HG03196 (cell line): Measurements from ENCODE around the gene DIAPH2.
"Not testable (repeated sequence)": the region's sequence is repeated elsewhere in the genome, so short reads cannot be mapped to it uniquely, and the experiment has no call there.

Source experiments
- ATAC-seq: cut with Tn5 transposase; IDR thresholded peaks from one replicate; pipeline ENCODE4 v1.9.1; 2021; ENCODE audit not compliant: unreplicated experiment

Gene DIAPH2

GRCh38 chrX:96820935-96821334, 136.3 kb downstream of the DIAPH2 start:
- no peak for ATAC-seq

GRCh38 chrX:96824166-96824565, 139.5 kb downstream of the DIAPH2 start:
- no peak for ATAC-seq

GRCh38 chrX:96833333-96833732, 148.7 kb downstream of the DIAPH2 start:
- ATAC-seq, result no peak

GRCh38 chrX:96834137-96834536, 149.5 kb downstream of the DIAPH2 start:
- no peak for ATAC-seq

GRCh38 chrX:96835660-96836289, 151.1 kb downstream of the DIAPH2 start:
- peak; percentile 86 for ATAC-seq

- ATAC-seq, result no peak
Measured at GRCh38 chrX:96837808-96838207, 153.2 kb downstream of the DIAPH2 start.

GRCh38 chrX:96838537-96838936, 153.9 kb downstream of the DIAPH2 start:
- no peak for ATAC-seq

- ATAC-seq, result no peak
Measured at GRCh38 chrX:96841325-96841724, 156.7 kb downstream of the DIAPH2 start.

GRCh38 chrX:96841866-96842265, 157.2 kb downstream of the DIAPH2 start:
- ATAC-seq, result not testable (repeated sequence)

- ATAC-seq, result no peak
Measured at GRCh38 chrX:96843566-96843965, 158.9 kb downstream of the DIAPH2 start.

GRCh38 chrX:96846841-96847240, 162.2 kb downstream of the DIAPH2 start:
- ATAC-seq, result no peak

GRCh38 chrX:96859422-96859821, 174.8 kb downstream of the DIAPH2 start:
- ATAC-seq, result not testable (repeated sequence)

- ATAC-seq, result no peak
Measured at GRCh38 chrX:96861218-96861617, 176.6 kb downstream of the DIAPH2 start.

- no peak for ATAC-seq
Measured at GRCh38 chrX:96861661-96862060, 177.0 kb downstream of the DIAPH2 start.

GRCh38 chrX:96883608-96884007, 199.0 kb downstream of the DIAPH2 start, which contains the start of gene RPA4:
Gene RPA4, plus strand, starts transcription at chrX:96883908. Its CDS starts 403 bp downstream, at chrX:96884311.
- no peak for ATAC-seq

- no peak for ATAC-seq
Measured at GRCh38 chrX:96884027-96884426, 199.4 kb downstream of the DIAPH2 start.

GRCh38 chrX:96889726-96890125, 205.1 kb downstream of the DIAPH2 start:
- ATAC-seq, result no peak

- no peak for ATAC-seq
Measured at GRCh38 chrX:96906741-96907140, 222.1 kb downstream of the DIAPH2 start.

GRCh38 chrX:96907516-96908272, 223.1 kb downstream of the DIAPH2 start:
- ATAC-seq, result no peak

GRCh38 chrX:96909291-96909690, 224.6 kb downstream of the DIAPH2 start:
- ATAC-seq, result no peak

- no peak for ATAC-seq
Measured at GRCh38 chrX:96918864-96919263, 234.2 kb downstream of the DIAPH2 start.

GRCh38 chrX:96919672-96920071, 235.0 kb downstream of the DIAPH2 start:
- ATAC-seq, result no peak
